Activated CD8-positive, alpha-beta memory T cell treated with anti-CD3 and anti-CD28 coated beads for 4 hours (primary cell): ENCODE data around the gene SNX6.
"Not testable (repeated sequence)": the region's sequence is repeated elsewhere in the genome, so short reads cannot be mapped to it uniquely, and the experiment has no call there.

Source experiments
- DNase-seq, 2 donors: peaks; one replicate each; pipeline ENCODE4 v3.0.0-alpha.2; 2020; ENCODE audit warnings: low read depth in 2 of 2

The SNX6 gene

DNA sequence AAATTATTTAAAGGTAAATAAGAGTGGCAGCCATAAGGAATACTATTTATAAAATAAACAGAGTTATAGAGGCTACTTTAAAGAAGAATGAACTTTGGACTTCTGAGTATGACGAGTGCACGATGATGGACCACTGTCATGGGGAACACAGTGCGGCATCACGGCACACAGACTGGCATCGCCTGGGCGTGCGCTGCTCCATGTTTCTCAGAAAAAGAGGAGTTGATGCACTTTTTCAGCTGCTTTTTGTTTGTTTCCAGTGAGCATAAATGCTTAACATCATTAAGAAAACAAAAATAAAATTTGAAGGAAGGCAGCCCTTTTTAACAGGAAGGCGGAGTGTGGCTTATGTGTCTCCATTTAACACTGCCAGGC is 67.2 kb downstream of the SNX6 start:
- no peak for DNase-seq

DNA sequence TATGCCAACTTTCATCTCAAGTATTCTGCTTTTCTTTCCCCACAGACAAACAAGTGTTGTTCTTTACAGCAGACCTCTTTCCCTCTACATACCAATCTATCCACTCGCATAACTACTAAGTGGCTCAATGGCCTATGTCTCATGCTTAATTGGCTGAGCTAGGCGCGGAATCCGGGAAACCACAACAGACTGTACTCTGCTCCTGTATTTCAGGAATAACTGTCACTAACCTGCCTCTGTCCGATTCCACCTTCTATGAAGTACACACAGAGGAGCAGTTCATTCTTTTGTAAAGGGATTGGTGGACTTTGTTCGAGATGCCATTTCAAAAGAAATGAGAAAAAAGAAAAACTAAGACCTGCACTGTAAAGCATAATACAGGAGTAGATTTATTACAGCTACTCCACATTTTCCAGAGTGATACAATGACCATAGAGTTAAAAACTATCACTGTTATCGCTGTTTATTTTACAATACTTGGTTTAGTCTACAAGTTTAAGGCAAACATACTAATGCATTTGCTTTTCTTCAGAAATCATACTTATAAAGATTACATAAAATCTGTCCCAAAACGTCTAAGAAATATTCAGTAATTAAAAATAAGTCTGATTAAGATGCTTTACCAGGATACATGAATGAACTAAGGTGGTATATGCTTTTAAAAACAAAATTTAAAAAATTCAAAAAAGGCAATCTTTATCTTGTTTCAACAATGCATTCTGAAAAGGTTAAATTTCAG is 67.7 kb downstream of the SNX6 start:
- DNase-seq = not testable (repeated sequence)

DNA sequence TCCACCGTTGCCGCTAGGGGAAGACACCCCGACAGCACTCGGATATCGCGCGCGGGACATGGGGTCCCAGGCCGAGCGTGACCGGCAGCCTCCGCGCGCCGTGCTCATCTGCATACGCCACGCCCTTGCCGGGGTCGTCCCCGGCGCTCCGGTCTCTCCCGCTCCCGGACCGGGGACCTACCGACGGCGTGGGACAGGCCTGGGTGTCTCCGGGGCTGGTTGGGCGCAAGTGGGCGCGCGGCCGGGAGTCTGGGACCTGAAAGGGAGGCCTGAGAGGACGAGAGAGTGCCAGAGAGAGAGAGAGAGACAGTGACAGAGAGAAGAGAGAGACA is 73.5 kb downstream of the SNX6 start:
- DNase-seq = not testable (repeated sequence)

DNA sequence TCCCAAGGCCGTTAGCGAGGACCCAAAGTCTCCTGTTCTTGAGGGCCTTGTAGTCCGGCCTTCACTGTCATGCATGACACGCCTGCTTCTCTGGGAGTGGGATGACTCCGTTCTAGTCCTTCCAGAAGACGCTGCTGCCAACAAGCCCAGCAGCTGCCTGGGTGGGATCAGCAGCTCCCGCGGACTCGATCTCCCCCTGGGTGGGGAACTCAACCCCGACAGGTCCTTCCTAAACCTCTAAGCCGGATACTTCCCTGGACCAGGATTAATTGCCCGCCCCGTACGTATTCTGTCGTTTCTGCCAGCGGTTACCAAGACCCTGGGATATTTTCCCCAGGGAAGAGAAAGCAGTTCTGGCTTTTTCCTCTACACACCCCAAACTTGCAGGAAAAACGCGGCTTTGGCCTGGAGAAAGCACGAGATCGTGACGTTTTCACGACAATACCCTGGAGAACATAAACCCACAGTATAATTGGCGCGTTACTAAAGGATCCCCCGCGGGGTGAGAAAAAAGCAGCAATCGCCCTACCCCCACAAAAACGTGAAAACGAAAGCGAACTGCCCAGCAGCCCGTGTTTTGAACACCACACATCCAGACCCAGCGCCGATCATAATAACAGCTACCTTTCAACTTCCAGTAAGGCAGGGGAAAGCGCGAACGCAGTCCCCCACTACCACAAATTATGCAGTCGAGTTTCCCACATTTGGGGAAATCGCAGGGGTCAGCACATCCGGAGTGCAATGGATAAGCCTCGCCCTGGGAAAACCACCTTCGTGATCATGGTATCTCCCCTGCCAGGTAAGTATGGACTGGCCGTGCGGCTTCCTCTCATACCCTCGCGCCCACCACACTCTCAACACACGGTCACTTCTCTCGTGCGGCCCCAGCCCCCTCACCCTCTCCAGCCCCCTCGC is 74.1 kb downstream of the SNX6 start:
- not testable (repeated sequence) for DNase-seq

DNA sequence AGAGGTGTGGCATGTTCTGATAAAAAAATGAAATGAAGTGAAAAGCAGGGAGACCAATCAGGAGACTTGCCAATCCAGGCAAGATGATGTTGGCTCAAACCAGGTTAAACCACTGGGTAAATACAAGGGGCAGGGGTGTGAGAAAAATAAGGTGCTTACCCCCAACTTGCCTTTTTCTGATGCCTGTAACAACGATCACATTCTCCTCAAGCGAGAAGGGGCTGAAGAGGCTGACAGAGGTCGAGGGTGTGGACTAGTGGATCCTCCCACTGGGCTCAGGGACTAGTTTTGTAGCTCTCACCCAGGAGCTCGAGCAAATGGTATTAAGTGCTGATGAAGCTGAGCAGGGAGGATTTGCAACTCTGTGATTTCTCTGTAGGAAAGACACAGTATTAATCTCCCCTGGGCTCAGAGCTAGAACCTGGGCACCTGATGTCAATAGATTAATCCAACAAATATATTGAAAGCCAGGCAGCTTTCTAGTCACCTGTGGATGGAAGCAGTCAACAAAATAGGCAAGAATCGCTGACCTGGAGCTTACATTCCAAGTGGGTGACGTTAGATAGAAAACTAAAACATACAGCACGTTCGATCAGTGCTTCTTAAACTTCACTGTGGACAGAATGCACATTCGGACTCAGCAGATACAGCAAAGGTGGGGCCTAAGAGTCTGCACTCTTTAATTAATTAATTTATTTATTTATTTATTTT is 75.3 kb downstream of the SNX6 start:
- DNase-seq = no peak

DNA sequence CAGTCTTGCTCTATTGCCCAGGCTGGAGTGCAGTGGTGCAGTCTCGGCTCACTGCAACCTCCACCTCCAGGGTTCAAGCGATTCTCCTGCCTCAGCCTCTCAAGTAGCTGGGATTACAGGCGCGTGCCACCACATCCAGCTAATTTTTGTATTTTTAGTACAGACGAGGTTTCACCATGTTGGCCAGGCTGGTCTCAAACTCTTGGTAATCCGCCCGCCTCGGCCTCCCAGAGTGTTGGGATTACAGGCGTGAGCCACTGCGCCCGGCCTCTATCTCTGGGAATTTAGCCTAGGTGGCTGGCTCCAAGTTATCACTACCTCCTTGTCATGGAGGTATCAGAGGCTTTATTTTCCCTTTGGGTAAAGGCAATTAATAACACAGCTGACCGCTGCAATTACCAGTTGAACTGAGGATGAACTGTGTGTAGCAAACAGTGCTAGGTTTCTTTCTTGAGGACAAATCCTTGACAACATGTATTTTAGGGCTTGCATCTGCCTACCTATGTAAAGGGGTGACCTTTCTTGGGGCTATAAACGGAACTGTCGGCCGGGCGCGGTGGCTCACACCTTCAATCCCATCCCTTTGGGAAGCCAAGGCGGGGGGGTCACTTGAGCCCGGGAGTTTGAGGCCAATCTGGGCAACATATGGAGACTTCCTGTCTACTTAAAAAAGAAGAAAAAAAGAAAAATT is 80.5 kb downstream of the SNX6 start:
- not testable (repeated sequence) for DNase-seq

DNA sequence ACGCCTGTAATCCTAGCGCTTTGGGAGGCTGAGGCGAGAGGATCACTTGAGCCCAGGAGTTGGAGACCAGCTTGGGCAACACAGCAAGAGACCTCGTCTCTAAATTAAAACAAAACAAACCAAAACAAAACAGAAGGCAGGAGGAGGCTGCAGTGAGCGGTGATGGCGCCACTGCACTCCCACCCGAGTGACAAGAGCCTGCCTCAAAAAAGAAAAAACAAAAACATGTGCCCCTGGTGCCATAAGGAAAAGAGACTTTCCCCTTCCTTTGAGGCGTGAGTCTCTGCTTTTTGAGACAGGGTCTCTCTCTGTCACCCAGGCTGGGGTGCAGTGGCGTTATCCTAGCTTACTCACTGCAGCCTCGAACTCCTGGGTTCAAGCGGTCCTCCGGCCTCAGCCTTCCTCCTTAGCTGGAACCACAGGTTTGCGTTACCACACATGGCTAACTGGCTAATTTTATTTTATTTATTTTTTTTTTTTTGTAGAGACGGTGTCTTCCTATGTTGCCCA is 81.4 kb downstream of the SNX6 start:
- no peak for DNase-seq

DNA sequence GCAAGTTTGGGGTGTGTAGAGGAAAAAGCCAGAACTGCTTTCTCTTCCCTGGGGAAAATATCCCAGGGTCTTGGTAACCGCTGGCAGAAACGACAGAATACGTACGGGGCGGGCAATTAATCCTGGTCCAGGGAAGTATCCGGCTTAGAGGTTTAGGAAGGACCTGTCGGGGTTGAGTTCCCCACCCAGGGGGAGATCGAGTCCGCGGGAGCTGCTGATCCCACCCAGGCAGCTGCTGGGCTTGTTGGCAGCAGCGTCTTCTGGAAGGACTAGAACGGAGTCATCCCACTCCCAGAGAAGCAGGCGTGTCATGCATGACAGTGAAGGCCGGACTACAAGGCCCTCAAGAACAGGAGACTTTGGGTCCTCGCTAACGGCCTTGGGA is 82.8 kb downstream of the SNX6 start:
- not testable (repeated sequence) for DNase-seq

DNA sequence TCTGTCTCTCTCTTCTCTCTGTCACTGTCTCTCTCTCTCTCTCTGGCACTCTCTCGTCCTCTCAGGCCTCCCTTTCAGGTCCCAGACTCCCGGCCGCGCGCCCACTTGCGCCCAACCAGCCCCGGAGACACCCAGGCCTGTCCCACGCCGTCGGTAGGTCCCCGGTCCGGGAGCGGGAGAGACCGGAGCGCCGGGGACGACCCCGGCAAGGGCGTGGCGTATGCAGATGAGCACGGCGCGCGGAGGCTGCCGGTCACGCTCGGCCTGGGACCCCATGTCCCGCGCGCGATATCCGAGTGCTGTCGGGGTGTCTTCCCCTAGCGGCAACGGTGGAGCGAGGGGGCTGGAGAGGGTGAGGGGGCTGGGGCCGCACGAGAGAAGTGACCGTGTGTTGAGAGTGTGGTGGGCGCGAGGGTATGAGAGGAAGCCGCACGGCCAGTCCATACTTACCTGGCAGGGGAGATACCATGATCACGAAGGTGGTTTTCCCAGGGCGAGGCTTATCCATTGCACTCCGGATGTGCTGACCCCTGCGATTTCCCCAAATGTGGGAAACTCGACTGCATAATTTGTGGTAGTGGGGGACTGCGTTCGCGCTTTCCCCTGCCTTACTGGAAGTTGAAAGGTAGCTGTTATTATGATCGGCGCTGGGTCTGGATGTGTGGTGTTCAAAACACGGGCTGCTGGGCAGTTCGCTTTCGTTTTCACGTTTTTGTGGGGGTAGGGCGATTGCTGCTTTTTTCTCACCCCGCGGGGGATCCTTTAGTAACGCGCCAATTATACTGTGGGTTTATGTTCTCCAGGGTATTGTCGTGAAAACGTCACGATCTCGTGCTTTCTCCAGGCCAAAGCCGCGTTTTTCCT is 83.4 kb downstream of the SNX6 start:
- not testable (repeated sequence) for DNase-seq

DNA sequence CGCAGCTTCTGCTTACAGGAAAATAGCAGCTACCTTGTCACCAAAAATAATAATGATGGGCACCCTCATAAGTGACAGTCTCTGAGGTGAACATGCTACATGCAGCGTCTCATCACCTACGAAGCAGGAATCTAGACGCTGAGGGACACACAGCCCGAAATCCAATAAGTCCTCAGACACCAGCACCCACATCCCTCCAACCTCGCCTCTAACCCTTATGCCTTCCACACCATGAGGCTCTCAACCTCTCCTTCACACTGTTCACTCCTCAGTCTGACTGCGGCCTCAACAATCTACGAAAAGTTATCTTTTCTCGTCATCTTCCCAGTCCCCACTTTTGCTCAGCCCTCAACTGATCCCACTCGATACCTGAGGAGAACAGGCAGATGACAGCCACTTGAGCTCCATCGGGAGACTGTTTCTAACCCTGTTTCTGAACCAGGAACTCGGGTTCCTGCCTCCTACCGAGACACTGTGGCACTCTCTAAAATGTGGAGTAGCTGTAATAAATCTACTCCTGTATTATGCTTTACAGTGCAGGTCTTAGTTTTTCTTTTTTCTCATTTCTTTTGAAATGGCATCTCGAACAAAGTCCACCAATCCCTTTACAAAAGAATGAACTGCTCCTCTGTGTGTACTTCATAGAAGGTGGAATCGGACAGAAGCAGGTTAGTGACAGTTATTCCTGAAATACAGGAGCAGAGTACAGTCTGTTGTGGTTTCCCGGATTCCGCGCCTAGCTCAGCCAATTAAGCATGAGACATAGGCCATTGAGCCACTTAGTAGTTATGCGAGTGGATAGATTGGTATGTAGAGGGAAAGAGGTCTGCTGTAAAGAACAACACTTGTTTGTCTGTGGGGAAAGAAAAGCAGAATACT is 89.5 kb downstream of the SNX6 start:
- not testable (repeated sequence) for DNase-seq

DNA sequence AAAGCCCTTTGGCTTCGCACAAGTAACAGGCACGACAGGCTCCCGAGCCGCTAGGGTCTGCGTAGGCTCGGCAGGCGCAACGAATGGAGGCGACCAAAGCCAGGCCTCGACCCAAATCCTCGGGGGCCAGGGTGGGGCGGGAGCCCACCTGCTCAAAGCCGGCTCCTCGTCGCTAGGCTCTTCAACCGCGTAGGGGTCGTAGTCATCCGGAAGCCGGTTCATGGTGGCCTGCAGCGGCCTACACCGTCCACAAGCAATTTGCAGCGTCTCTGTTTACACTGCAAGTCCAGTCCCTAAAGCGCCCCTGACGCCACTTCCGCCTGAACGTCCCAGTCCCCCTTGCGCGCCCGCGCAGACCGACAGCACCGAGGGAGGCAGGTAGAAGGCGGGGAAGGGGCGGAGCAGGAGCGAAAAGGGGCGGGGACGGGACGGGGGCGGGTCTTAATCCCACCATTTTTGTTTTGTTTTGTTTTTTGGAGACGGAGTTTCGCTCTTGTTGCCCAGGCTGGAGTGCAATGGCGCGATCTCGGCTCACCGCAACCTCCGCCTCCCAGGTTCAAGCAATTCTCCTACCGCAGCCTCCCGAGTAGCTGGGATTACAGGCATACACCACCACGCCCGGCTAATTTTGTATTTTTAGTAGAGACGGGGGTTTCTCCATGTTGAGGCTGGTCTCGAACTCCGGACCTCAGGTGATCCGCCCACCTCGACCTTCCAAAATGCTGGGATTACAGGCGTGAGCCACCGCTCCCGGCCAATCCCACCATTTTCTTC is 90.4 kb downstream of the SNX6 start, which contains the start of gene EAPP:
TSS of gene EAPP (minus strand) at position 295 of the 774 bp plus-strand sequence. CDS start at position 222, 73 bp downstream.
- peak; percentile 86 to 93 for DNase-seq

DNA sequence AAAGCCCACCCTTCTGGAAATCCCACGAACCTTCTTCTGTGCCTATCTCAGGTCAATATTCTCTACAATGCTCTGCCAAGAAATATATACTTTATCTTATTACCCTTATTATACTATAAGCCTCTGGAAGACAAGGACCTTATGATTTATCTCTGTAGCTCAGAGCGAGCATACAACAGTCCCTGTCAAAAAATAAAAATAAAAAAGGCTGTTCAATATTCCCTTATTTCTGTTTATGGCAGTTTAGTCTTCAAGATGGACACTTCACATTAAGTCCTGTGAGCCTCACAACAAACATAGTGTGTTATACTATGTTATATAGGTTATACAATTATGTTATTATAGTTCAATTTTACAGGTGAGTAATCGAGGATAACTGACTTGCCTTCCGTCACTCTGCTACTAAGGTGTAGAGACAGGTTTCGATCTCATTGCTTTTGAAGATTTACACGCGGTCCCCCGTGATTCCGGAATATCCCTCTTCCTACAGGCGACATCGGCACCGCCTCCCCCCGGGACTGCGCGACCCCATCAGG is 91.0 kb downstream of the SNX6 start:
- no peak for DNase-seq

DNA sequence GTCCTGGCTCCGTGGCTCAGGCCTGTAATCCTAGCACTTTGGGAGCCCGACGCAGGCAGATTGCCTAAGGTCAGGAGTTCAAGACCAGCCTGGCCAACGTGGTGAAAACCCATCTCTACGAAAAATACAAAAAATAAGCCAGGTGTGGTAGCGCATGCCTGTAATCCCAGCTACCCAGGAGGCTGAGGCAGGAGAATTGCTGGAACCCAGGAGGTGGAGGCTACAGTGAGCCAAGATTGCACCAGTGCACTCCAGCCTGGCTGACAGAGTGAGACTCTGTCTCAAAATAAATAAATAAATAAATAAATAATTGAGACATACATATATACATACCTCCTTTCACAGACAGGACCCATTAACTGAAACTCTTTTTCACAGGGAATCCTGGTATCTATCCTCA is 91.9 kb downstream of the SNX6 start:
- not testable (repeated sequence) for DNase-seq

DNA sequence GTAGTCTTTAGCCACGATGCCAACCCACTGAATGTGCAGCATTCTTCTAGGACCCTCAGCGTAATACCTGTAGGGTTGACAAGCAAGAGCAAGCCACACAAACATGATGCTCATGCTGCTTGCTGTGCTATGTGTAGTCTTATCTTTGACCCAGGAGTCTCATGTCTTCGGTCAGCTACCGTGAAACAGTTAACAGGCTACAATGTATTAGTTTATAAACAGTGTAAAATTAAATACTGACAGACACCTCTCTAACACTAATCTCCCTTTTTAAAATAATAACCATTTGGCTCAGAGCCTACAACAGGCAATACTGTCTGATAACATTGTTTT is 92.3 kb downstream of the SNX6 start:
- no peak for DNase-seq

DNA sequence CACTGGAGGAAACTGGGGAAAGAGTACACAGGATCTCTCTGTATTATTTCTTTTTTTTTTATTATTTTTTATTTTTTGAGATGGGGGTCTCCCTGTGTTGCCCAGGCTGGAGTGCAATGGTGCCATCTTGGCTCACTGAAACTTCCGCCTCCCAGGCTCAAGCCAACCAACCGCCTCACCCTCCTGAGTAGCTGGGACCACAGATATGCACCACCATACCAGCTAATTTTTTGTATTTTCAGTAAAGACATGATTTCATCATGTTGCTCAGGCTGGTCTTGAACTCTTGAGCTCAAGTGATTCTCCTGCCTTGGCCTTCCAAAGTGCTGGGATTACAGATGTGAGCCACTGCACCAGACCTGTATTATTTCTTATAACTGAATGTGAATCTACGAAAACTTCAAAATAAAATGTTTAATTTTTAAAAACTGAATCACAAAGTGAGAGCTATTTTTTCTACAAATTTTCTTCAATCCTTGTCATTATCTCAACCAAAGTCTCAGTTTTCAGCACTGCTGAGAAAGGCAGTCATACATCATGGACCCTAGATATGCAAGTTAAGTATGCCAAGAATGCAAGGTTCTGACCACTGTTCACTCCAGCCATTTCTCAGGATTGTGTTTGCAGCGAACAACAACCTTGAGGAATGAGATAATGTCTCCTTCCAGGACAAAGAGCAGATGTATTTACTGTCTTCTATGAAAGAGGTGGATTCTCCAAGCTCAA is 92.8 kb downstream of the SNX6 start:
- DNase-seq = no peak

DNA sequence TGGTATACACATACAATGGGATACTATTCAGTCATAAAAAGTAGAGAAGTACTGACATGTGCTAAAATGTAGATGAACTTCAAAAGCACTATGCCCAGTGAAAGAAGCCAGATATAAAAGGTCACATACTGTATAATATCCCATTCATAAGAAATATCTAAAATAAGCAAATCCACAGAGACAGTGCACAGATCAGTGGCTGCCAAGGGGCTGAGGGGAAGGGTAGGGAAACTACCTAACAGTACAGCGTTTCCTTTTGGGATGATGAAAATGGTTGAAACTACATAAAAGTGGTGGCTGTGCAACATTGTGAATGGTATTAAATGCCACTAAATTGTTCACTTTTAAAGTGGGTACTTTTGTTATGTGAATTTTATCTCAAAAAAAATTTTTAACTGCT is 102.4 kb downstream of the SNX6 start:
- DNase-seq = no peak

DNA sequence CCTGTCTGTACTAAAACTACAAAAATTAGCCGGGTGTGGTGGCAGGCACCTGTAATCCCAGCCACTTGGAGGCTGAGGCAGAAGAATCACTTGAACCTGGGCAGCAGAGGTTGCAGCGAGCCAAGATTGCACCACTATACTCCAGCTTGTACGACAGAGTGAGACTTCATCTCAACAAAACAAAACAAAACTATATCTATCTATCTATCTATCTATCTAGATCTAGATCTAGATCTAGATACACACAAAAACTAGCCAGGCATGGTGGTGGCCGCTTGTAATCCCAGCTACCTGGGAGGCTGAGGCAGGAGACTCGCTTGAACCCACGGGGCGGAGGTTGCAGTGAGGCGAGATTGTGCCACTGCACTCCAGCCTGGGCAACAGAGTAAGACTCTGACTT is 105.7 kb downstream of the SNX6 start:
- not testable (repeated sequence) for DNase-seq

DNA sequence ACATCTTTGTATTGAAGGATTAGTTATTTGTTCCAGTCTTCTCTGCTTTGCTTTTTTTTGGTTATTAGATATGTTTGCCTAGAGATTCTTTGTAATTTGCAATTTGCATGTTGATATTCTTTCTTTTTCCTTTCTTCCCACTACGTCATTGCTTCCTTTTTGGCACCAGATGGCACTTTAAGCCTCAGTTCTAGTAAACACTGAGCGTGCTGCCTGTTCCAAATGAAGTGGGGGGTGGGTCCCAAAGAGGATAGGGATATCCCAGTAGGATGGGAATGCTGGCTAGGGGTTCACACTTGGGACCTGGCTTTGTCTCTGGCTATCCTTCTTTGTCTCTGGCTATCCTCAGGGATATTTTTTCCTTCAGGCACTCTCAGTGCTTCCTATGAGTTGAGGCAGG is 107.5 kb downstream of the SNX6 start:
- DNase-seq = no peak
